H1 (cell line): ENCODE measurements around the gene CLEC7A. TPM values are rescaled to one million over a fixed set of nuclear protein-coding genes. Genes with fewer than 3 reads are reported as not detected.

Experiments used
- CTCF ChIA-PET: fragments of 300-600 bp; sonication (Branson Sonifier 250); formaldehyde crosslinking; loops from one replicate; lab custom pipeline; 2021; ENCODE audit not compliant: partially characterized antibody; lab: Charles Lee
- POLR2A ChIA-PET: fragments of 300-600 bp; sonication (Branson Sonifier 250); formaldehyde crosslinking; loops from one replicate; lab custom pipeline; 2021; ENCODE audit warnings: inconsistent platforms; ENCODE audit not compliant: partially characterized antibody; lab: Charles Lee
- DNase-seq, 2 experiments: peaks; one replicate each; pipeline versions ENCODE4 v3.0.0 to v3.0.0-alpha.2; 2010 to 2022; ENCODE audit warnings: low spot score in 2 of 2, low read depth in 1 of 2, mixed read lengths in 1 of 2
- FAIRE-seq: peaks from 2 replicates; lab custom pipeline; 2011; peaks lifted over from hg19 to GRCh38; lab: Jason Lieb, UNC
- H2AFZ ChIP-seq: 2 replicates; pipeline ENCODE4 v1.8.1; 2012; ENCODE audit warnings: low read length, inconsistent platforms
- H2AK5ac ChIP-seq: 2 replicates; pipeline ENCODE4 v1.6.1; 2013; ENCODE audit warnings: low read depth, low read length
- H2BK120ac ChIP-seq: replicated peaks from 2 replicates; pipeline ENCODE3; 2013; ENCODE audit warnings: low read depth, low read length, inconsistent platforms
- H2BK12ac ChIP-seq: 2 replicates; pipeline ENCODE4 v1.6.1; 2013; ENCODE audit warnings: low read depth, low read length
- H2BK15ac ChIP-seq: 2 replicates; pipeline ENCODE4 v1.6.1; 2013; ENCODE audit warnings: low read length
- H2BK20ac ChIP-seq: 2 replicates; pipeline ENCODE4 v1.6.1; 2013; ENCODE audit warnings: low read length
- H2BK5ac ChIP-seq: 2 replicates; pipeline ENCODE4 v1.6.1; 2013; ENCODE audit warnings: low read depth, low read length
- H3K14ac ChIP-seq: 2 replicates; pipeline ENCODE4 v1.6.1; 2013; ENCODE audit warnings: inconsistent platforms; ENCODE audit not compliant: insufficient read length
- H3K18ac ChIP-seq: 2 replicates; pipeline ENCODE4 v1.6.1; 2013; ENCODE audit warnings: low read length; ENCODE audit errors: extremely low read depth
- H3K23ac ChIP-seq: 2 replicates; pipeline ENCODE4 v1.6.1; 2013; ENCODE audit warnings: inconsistent platforms; ENCODE audit not compliant: insufficient read length
- H3K23me2 ChIP-seq: 2 replicates; pipeline ENCODE4 v1.6.1; 2013; ENCODE audit warnings: low read depth, low read length
- H3K27ac ChIP-seq: 2 replicates; pipeline ENCODE4 v1.6.1; 2011; ENCODE audit warnings: low read depth, low read length, inconsistent platforms
- H3K27me3 ChIP-seq, 4 experiments: replicated peaks in 1 of 4; 1 replicate in 1 of 4; 2 replicates in 3 of 4; pipeline versions ENCODE4 v1.6.1 to v1.8.1; 2011 to 2013; ENCODE audit warnings: low read length in 3 of 4, mild to moderate bottlenecking in 3 of 4, inconsistent platforms in 2 of 4, mixed read lengths in 2 of 4, moderate library complexity in 1 of 4; ENCODE audit not compliant: control insufficient read depth in 3 of 4, insufficient read depth in 3 of 4; ENCODE audit errors: extremely low read depth in 1 of 4
- H3K36me3 ChIP-seq, 4 experiments: 2 replicates each; pipeline versions ENCODE4 v1.6.1 to v1.8.1; 2011 to 2013; ENCODE audit warnings: mild to moderate bottlenecking in 4 of 4, low read length in 3 of 4, moderate library complexity in 2 of 4, control low read depth in 1 of 4, inconsistent platforms in 1 of 4; ENCODE audit not compliant: insufficient read depth in 4 of 4, control insufficient read depth in 2 of 4
- H3K4ac ChIP-seq: replicated peaks from 2 replicates; pipeline ENCODE3; 2013; ENCODE audit warnings: low read length, low read depth, mixed read lengths, inconsistent platforms; ENCODE audit not compliant: insufficient read length
- H3K4me1 ChIP-seq, 4 experiments: replicated peaks in 1 of 4; 1 replicate in 1 of 4; 2 replicates in 3 of 4; pipeline versions ENCODE4 v1.6.1 to v1.8.1; 2011 to 2013; ENCODE audit warnings: low read length in 3 of 4, inconsistent platforms in 2 of 4, mixed read lengths in 1 of 4; ENCODE audit not compliant: insufficient read depth in 4 of 4, control insufficient read depth in 3 of 4
- H3K4me2 ChIP-seq, 2 experiments: 2 replicates each; pipeline versions ENCODE4 v1.6.1 to v1.8.1; 2011 to 2013; ENCODE audit warnings: low read depth in 2 of 2, low read length in 2 of 2, control low read depth in 1 of 2, inconsistent platforms in 1 of 2, mild to moderate bottlenecking in 1 of 2; ENCODE audit not compliant: insufficient read depth in 1 of 2
- H3K4me3 ChIP-seq, 4 experiments: fragments of 200-600, 300-600 bp in 1 of 4; sonication (generic), shearing (Covaris generic), sonication (Bioruptor Twin) in 1 of 4; 2 replicates each; pipeline versions ENCODE4 v1.5.1 to v1.8.1; 2011 to 2016; ENCODE audit warnings: low read length in 4 of 4, low read depth in 3 of 4, control low read depth in 2 of 4, inconsistent platforms in 2 of 4, mild to moderate bottlenecking in 2 of 4, mixed read lengths in 1 of 4, moderate library complexity in 1 of 4; ENCODE audit not compliant: insufficient read depth in 2 of 4; ENCODE audit errors: extremely low read depth in 1 of 4
- H3K56ac ChIP-seq: replicated peaks from 2 replicates; pipeline ENCODE3; 2013; ENCODE audit warnings: low read depth, mild to moderate bottlenecking, mixed read lengths, low read length, inconsistent platforms; ENCODE audit not compliant: insufficient read length
- H3K79me1 ChIP-seq: 2 replicates; pipeline ENCODE4 v1.6.1; 2013; ENCODE audit warnings: low read depth, low read length, control low read depth
- H3K79me2 ChIP-seq, 2 experiments: 2 replicates each; pipeline versions ENCODE4 v1.6.1 to v1.8.1; 2012 to 2013; ENCODE audit warnings: low read length in 2 of 2, mild to moderate bottlenecking in 2 of 2, inconsistent platforms in 1 of 2; ENCODE audit not compliant: insufficient read depth in 2 of 2, control insufficient read depth in 1 of 2
- H3K9ac ChIP-seq, 4 experiments: replicated peaks in 1 of 4; 1 replicate in 1 of 4; 2 replicates in 3 of 4; pipeline versions ENCODE4 v1.6.1 to v1.8.1; 2011 to 2013; ENCODE audit warnings: low read depth in 3 of 4, low read length in 3 of 4, control low read depth in 2 of 4, mild to moderate bottlenecking in 2 of 4, moderate library complexity in 2 of 4, inconsistent platforms in 1 of 4; ENCODE audit errors: extremely low read depth in 1 of 4
- H3K9me3 ChIP-seq, 2 experiments: 2 replicates each; pipeline versions ENCODE4 v1.6.1 to v1.8.1; 2012 to 2013; ENCODE audit warnings: mild to moderate bottlenecking in 2 of 2, moderate library complexity in 2 of 2, control low read depth in 1 of 2, inconsistent platforms in 1 of 2, low read depth in 1 of 2, low read length in 1 of 2, mixed read lengths in 1 of 2; ENCODE audit not compliant: insufficient read depth in 2 of 2
- H4K20me1 ChIP-seq, 2 experiments: replicated peaks in 1 of 2; 2 replicates each; pipeline versions ENCODE3 to v1.8.1; 2011 to 2013; ENCODE audit warnings: inconsistent platforms in 2 of 2, low read length in 2 of 2, mild to moderate bottlenecking in 1 of 2; ENCODE audit not compliant: insufficient read depth in 2 of 2, control insufficient read depth in 1 of 2
- H4K5ac ChIP-seq: 2 replicates; pipeline ENCODE4 v1.6.1; 2013; ENCODE audit warnings: low read length, low read depth, mixed read lengths, inconsistent platforms; ENCODE audit not compliant: insufficient read length
- H4K8ac ChIP-seq: 2 replicates; pipeline ENCODE4 v1.8.0; 2013; ENCODE audit warnings: mild to moderate bottlenecking, moderate library complexity, low read length, inconsistent platforms; ENCODE audit not compliant: insufficient read depth; ENCODE audit errors: extremely low read depth
- H4K91ac ChIP-seq: replicated peaks from 2 replicates; pipeline ENCODE3; 2013; ENCODE audit warnings: low read length, mixed read lengths, inconsistent platforms; ENCODE audit not compliant: insufficient read length
- ASH2L ChIP-seq: fragments of 200-600, 300-600 bp; sonication (generic); IDR thresholded peaks from one replicate; pipeline ENCODE4 v1.7.1; 2017; ENCODE audit warnings: low read length
- KDM1A ChIP-seq: fragments of 200-600, 300-600 bp; sonication (generic); IDR thresholded peaks from 2 replicates; pipeline ENCODE4 v1.7.1; 2016; ENCODE audit warnings: mild to moderate bottlenecking, low read length, borderline replicate concordance
- WGBS, 2 experiments: shearing (Covaris generic) in 1 of 2; methylation state at CpG; one replicate each; pipeline versions ENCODE4 v1.1.6 to v1.1.7; 2013 to 2015; ENCODE audit warnings: low lambda C conversion rate in 2 of 2, mixed read lengths in 2 of 2, inconsistent platforms in 1 of 2, low coverage in 1 of 2, missing lambda C conversion rate in 1 of 2; ENCODE audit not compliant: insufficient replicate concordance in 2 of 2, insufficient coverage in 1 of 2, insufficient read length in 1 of 2; ENCODE audit errors: extremely low coverage in 1 of 2, missing lambda C conversion rate in 1 of 2; 5-methylcytosine and 5-hydroxymethylcytosine counted together
- polyA plus RNA-seq, 7 experiments: library from polyadenylated mRNA; depleted of rRNA in 3 of 7; stranded (reverse) in 5 of 7; unstranded in 2 of 7; fragments of >200 nt in 5 of 7; fragments of 200-250 nt in 2 of 7; gene quantifications; 1 replicate in 5 of 7; 2 replicates in 1 of 7; 4 replicates in 1 of 7; pipeline versions ENCODE4 v1.2.1 to v1.2.3, GENCODE V29; 2011 to 2013; ENCODE audit warnings: missing spikeins in 2 of 7, mixed read lengths in 2 of 7
- total RNA-seq: library from RNA; stranded (reverse); fragmentation: NEBNext Ultra II Directional; extraction: Animal tissue kit (Norgen Biotek cat#: 25700); gene quantifications from 2 replicates; pipeline ENCODE4 v1.2.1, GENCODE V29; 2021

Gene CLEC7A
- total and polyA plus RNA-seq, 2 of the 8 experiments (the other 6 are each of a cell fraction or from before 2014, with no cell fraction given) = 0.09 to 0.15 TPM

- no peak overlapping the region for H3K4me3 ChIP-seq
- DNase-seq (no peak), FAIRE-seq (no peak)
- no peak overlapping the region for H4K8ac ChIP-seq
- H3K79me1 ChIP-seq = no peaks in the 10 kb centered on the region
- no peaks in the 10 kb centered on the region for H3K23me2 ChIP-seq
- no peak overlapping the region for H2BK120ac ChIP-seq
- ChIA-PET POLR2A (interaction anchor here (0.6 kb wide), 1 partner anchor 11 kb away, joined by 3 read pairs; no protein-coding TSS in a partner anchor), CTCF (interaction anchor here (0.7 kb wide), 1 partner anchor 8 kb away, joined by 4 read pairs; no protein-coding TSS in a partner anchor)
- no peaks in the 10 kb centered on the region for H4K20me1 ChIP-seq
- H3K56ac ChIP-seq = no peak overlapping the region
- H3K9me3 ChIP-seq = peaks cover 0 to 3% of the 10 kb centered on the region in 2 experiments; a peak in 1 of 4 replicates
- no peak overlapping the region for H4K5ac ChIP-seq
- H3K27ac ChIP-seq = no peak overlapping the region
- no peak overlapping the region for H2BK5ac ChIP-seq
- no peak overlapping the region for H3K9ac ChIP-seq
- WGBS, 2 experiments = 92% methylated on average over 5 of the region's 5 CpGs; no CpG with 5 or more reads in 1 of the 2 experiments
- no peak overlapping the region for H2BK15ac ChIP-seq
- H3K36me3 ChIP-seq = no peaks in the 10 kb centered on the region
- H3K4ac ChIP-seq = no peak overlapping the region
- no peak overlapping the region for H3K4me2 ChIP-seq
- H3K27me3 ChIP-seq = no peaks in the 10 kb centered on the region
- no peak overlapping the region for H3K23ac ChIP-seq
- 0 out of 2 replicates have a peak, but pooled peaks have one; percentile 45 for TF ChIP-seq KDM1A
- no peak for TF ChIP-seq ASH2L
- no peaks in the 10 kb centered on the region for H3K79me2 ChIP-seq
- H2AK5ac ChIP-seq = no peak overlapping the region
- no peak overlapping the region for H4K91ac ChIP-seq
- no peak overlapping the region for H2BK12ac ChIP-seq
- H3K4me1 ChIP-seq = no peaks in the 10 kb centered on the region
- H2BK20ac ChIP-seq = no peak overlapping the region
- H3K14ac ChIP-seq = no peak overlapping the region
- H2AFZ ChIP-seq = no peak overlapping the region
- H3K18ac ChIP-seq = no peak overlapping the region
These were observed 17.9 kb upstream of the CLEC7A start for GRCh38 chr12:10147714-10148403.
